ENCODE measurements around the gene REEP1. TPM values are rescaled to one million over a fixed set of nuclear protein-coding genes. Genes with fewer than 3 reads are reported as not detected.

The REEP1 gene
- total and polyA plus RNA-seq, 8 donors = 2.9 to 29.9 (median 6.4) TPM; not detected in 1

DNA sequence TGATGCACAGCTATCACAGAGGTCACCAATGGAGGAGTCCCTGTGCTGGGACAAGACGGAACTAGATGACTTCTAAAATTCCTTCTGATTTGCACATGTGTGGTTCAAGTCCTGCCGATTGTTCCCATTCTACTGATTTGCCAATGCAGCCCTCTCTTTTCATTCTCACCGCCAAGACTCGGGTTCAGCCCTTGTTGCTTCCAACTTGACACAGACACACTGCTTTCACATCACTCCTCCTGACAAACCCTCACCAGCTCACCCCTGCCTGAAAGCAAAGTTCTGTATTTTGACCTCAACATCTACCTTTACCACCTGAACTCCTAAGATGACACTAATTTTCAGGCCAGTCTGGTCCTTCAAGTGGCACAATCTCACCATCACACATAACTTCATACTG, 25.5 kb downstream of the REEP1 start:
- H3K4me1 ChIP-seq = peaks cover 0 to 17% (median 0%) of the 10 kb centered on the region in 4 donors
- no peak for DNase-seq

DNA sequence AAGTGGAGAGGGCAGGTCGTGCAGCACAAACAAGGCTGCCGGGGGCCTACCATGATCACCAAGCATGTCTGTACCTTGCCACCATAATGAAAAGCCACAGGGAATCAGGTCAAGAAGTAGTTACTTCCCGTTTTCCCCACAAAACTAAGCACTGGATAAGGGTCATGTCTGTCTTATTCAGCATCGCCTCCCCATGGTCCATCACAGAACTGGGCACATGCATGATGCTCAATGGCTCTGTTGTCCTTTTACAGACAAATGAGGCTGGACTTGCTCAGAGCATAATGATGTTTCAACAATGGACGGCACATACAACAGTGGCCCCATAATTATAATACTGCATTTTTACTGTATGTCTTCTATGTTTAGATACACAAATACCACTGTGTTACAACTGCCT, 27.5 kb downstream of the REEP1 start:
- intact Hi-C loops (cut with DNase I; ENCODE audit: low total_unique reads) = no loop called here
- peaks cover 0 to 17% (median 0%) of the 10 kb centered on the region in 4 donors for H3K4me1 ChIP-seq
- TF ChIP-seq, protein P1, sequence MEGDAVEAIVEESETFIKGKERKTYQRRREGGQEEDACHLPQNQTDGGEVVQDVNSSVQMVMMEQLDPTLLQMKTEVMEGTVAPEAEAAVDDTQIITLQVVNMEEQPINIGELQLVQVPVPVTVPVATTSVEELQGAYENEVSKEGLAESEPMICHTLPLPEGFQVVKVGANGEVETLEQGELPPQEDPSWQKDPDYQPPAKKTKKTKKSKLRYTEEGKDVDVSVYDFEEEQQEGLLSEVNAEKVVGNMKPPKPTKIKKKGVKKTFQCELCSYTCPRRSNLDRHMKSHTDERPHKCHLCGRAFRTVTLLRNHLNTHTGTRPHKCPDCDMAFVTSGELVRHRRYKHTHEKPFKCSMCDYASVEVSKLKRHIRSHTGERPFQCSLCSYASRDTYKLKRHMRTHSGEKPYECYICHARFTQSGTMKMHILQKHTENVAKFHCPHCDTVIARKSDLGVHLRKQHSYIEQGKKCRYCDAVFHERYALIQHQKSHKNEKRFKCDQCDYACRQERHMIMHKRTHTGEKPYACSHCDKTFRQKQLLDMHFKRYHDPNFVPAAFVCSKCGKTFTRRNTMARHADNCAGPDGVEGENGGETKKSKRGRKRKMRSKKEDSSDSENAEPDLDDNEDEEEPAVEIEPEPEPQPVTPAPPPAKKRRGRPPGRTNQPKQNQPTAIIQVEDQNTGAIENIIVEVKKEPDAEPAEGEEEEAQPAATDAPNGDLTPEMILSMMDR (IDR thresholded peaks at IDR 0.05) = no peak
- no peak for TF ChIP-seq POLR2A (IDR thresholded peaks at IDR 0.05)
- TF ChIP-seq POLR2AphosphoS5 (IDR thresholded peaks at IDR 0.05) = no peak
- no peak for TF ChIP-seq EP300 (IDR thresholded peaks at IDR 0.05)
- no peaks in the 10 kb centered on the region for H3K36me3 ChIP-seq
- H3K9me3 ChIP-seq = no peaks in the 10 kb centered on the region
- H3K27me3 ChIP-seq = no peaks in the 10 kb centered on the region
- no peak overlapping the region for H3K4me3 ChIP-seq
- WGBS, 5 donors = 79 to 92% (median 89%) methylated on average over 5 of the region's 5 CpGs
- no peak for DNase-seq
- H3K27ac ChIP-seq = no peak overlapping the region

More for the DNA sequence above, 25.5 kb downstream of the REEP1 start:
- no peak overlapping the region for H3K27ac ChIP-seq
- H3K36me3 ChIP-seq = no peaks in the 10 kb centered on the region
- TF ChIP-seq EP300 (IDR thresholded peaks at IDR 0.05) = no peak
- TF ChIP-seq POLR2A (IDR thresholded peaks at IDR 0.05) = no peak
- no peak for TF ChIP-seq POLR2AphosphoS5 (IDR thresholded peaks at IDR 0.05)
- TF ChIP-seq, protein P1 (IDR thresholded peaks at IDR 0.05) = no peak
- H3K4me3 ChIP-seq = no peak overlapping the region
- H3K27me3 ChIP-seq = no peaks in the 10 kb centered on the region
- H3K9me3 ChIP-seq = no peaks in the 10 kb centered on the region
- WGBS, 5 donors = 91 to 97% (median 94%) methylated on average over 4 of the region's 4 CpGs
- intact Hi-C loops (cut with DNase I; ENCODE audit: low total_unique reads) = no loop called here

DNA sequence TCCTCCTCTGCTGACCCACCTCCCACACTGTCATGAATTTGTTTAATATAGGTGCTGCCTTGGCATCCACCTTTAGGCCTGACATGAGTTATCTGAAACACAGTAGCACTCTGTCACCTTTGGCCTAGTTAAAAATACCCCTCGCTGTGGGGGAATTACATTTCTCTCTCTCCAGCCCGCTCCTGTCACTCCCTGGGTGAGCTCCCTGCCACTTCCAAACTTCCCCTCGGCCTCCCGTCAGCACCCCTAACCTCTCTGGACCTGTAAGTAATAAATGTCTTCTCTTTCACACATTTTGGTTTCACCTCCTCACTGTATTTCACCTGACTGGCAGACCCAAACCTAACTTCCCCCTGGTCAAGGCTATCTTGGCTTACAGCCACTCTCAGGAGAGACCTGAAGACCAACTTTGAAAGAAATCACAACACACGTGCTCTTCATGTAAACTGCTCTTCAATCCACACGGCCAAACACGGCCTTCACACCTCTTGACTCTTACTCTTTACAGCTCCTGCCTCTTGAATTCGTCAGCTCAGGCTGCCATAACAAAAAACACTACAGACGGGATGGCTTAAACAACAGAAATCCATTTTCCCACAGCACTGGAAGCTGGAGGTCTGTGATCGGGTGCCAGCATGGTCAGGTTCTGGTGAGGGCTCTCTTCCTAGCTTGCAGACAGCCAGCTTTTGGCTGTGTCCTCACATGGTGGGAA, 28.3 kb downstream of the REEP1 start:
- DNase-seq = no peak
- Histone ChIP-seq H3K4me1 (peaks cover 0 to 17% (median 0%) of the 10 kb centered on the region in 4 donors), H3K9me3 (no peaks in the 10 kb centered on the region), H3K27me3 (no peaks in the 10 kb centered on the region), H3K4me3 (no peak overlapping the region), H3K27ac (peak overlapping the region in 1 of 5 donors; percentile 52), H3K36me3 (no peaks in the 10 kb centered on the region)
- intact Hi-C loops (cut with DNase I; ENCODE audit: low total_unique reads) = no loop called here
- WGBS, 5 donors = 84 to 93% (median 89%) methylated on average over 10 of the region's 10 CpGs
- TF ChIP-seq POLR2AphosphoS5 (IDR thresholded peaks at IDR 0.05) = no peak
- TF ChIP-seq, protein P1 (IDR thresholded peaks at IDR 0.05) = no peak
- TF ChIP-seq POLR2A (IDR thresholded peaks at IDR 0.05) = no peak
- no peak for TF ChIP-seq EP300 (IDR thresholded peaks at IDR 0.05)

DNA sequence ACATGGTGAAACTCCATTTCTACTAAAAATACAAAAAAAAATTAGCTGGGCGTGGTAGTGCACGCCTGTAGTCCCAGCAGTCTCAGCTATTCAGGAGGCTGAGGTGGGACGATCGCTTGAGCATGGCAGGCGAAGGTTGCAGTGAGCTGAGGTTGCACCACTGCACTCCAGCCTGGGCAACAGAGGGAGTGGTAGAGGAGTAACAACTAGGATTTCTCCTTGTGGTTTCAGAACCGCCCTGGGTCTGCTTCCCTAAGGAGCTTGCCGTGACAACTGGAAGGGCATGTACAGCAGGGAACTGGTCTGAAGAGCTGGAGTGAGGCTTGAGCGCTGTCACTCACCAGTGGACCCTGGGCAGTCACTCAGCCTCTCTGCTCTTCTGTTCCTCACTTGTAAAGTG, 29.1 kb downstream of the REEP1 start:
- Histone ChIP-seq H3K9me3 (no peaks in the 10 kb centered on the region), H3K4me1 (peaks cover 0 to 11% (median 0%) of the 10 kb centered on the region in 4 donors), H3K27ac (no peak overlapping the region), H3K27me3 (no peaks in the 10 kb centered on the region), H3K36me3 (no peaks in the 10 kb centered on the region), H3K4me3 (no peak overlapping the region)
- no peak for DNase-seq
- TF ChIP-seq POLR2AphosphoS5 (IDR thresholded peaks at IDR 0.05) = no peak
- no peak for TF ChIP-seq POLR2A (IDR thresholded peaks at IDR 0.05)
- TF ChIP-seq, protein P1 (IDR thresholded peaks at IDR 0.05) = no peak
- TF ChIP-seq EP300 (IDR thresholded peaks at IDR 0.05) = no peak
- WGBS, 5 donors = 92 to 96% (median 92%) methylated on average over 8 of the region's 8 CpGs
- intact Hi-C loops (cut with DNase I; ENCODE audit: low total_unique reads) = no loop called here
